Erythroblast (primary cell): ENCODE measurements around the gene FAM110D.

Experiments used
- GATA1 ChIP-seq: IDR thresholded peaks from 2 replicates; pipeline ENCODE4 v1.6.1; 2011; ENCODE audit warnings: low read depth, mild to moderate bottlenecking, control low read depth, low read length, moderate library complexity
- POLR2A ChIP-seq: IDR thresholded peaks from 2 replicates; pipeline ENCODE4 v1.6.1; 2011; ENCODE audit warnings: mild to moderate bottlenecking, low read length

DNA sequence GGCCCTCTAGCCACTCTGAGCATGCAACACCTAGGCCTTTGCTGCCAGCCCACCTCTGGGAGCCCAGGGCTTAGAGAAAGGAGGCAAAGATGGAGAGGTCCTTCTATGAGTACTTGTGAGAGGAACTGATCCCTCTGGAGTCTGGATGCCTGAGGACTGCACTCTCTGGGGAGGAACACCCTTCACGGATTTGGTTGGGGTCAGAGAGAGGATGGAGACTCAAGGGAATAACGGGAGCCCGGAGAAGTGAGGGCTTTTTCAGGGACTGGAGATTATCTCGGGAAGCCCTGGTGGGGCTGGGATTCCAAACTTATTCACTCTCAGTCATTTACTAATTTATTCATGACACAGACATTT lies 10.3 kb downstream of the FAM110D start:
- no peak for TF ChIP-seq POLR2A
- TF ChIP-seq GATA1, result no peak
